Pulmonary artery endothelial cell (primary cell): Measurements from ENCODE around the gene GADD45GIP1. TPM values are rescaled to one million over a fixed set of nuclear protein-coding genes. Genes with fewer than 3 reads are reported as not detected.

Source experiments
- DNase-seq: peaks from one replicate; pipeline ENCODE4 v3.0.0-alpha.2; 2011; ENCODE audit warnings: low read depth, low spot score
- total RNA-seq: library from RNA; depleted of rRNA; stranded (reverse); fragments of >200 nt; gene quantifications from 2 replicates; pipeline ENCODE4 v1.2.3, GENCODE V29; 2014

The GADD45GIP1 gene
- total RNA-seq, 1 donor from 2014 or later: 33.3 TPM

DNA sequence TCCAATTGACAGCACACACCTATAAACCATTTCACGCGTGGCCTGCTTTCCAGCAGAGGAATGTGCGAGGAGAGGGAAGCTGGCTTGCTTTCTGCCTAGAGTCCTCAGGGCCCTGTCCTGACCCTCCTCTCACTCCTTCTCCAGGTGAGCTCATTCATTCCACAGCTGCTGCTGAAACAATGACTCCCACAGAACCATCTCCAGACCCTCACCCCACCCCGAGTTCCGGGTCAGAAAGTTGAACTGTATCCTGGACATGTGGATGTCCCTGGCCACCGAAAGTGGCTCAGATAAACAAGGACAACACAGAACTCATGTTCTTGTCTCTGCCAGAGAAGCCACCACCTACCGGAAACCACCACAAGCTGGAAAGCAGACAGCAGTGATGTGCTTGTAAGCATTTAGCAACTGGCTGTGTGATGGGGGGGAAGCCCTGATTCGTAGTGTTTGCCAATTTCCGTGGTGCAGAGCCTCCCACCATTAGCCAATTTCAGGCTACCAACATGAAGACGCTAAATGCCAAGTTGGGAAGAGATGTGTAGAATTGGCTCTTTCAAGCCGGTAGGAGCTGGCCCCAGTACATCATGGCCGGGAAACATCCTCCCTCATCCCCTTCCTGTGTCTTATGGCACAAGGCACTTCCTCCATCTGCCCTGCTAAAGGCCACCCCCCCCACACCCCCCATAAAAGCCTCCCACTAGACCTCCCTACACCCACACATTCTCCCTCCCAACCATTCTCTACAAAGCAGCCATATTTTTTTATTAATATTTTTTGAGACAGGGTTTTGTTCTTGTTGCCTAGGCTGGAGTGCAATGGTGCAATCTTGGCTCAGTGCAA is 43.0 kb downstream of the GADD45GIP1 start:
- no peak for DNase-seq

DNA sequence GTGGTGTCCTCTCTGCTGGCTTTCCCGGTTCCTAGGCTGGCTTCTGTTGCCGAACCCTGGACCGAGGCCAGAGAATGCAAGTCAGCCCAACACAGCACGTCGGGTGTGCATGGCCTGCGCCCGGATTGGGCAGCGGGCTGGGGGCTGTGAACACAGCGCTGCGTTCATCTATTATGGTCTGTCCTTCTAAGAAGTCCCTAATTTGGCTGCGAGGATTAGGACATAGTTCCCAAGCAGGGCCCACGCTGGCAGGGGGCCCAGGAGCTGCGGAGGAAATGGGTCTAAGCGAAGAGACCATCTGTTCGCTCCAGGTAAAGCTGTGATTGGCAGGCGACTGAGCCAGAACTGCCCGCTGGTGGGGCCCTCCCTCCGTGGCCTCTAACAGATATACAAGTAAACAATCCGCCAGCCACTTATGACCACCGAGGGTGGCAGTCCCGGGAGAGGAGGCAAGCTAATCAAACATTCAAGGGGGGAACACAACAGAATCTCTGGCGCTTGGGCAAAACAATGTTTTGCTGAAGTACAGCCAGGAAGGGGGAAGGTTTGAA is 43.9 kb downstream of the GADD45GIP1 start:
- no peak for DNase-seq

DNA sequence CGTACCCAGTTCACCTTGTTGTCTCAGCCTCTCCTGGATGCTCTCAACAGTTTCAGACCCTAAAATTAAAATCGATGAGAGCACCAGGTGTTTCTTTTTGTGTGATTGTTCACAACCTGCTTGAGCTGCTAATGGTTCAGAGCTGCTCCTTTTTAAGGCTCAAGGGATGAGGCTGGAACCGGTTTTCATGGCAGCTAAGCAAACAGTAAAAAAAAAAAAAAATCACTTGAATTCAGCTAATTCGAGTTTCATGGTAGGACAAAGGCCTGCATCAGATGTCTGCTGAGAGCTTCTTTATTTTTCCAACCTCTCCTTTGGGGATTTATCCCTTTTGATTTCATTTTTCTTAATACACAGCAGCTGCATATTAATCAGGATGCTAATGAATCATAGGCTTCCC is 44.5 kb downstream of the GADD45GIP1 start:
- DNase-seq: no peak

GRCh38 chr19:12907166-12907565 is 49.9 kb downstream of the GADD45GIP1 start:
- DNase-seq: no peak

Other genes starting within 250 kb of the GADD45GIP1 start
- 23.9 and 31.4 TPM in 2 replicates for gene TNPO2, start 233.3 kb downstream of the GADD45GIP1 start, total RNA-seq
- gene TRIR, start 222.5 kb downstream of the GADD45GIP1 start, total RNA-seq: 161 and 169 TPM in 2 replicates
- 113 and 115 TPM in 2 replicates for gene GET3, start 219.7 kb downstream of the GADD45GIP1 start, total RNA-seq
- not detected in 2 replicates for gene BEST2, start 205.4 kb downstream of the GADD45GIP1 start, total RNA-seq
- gene HOOK2, start 181.7 kb downstream of the GADD45GIP1 start, total RNA-seq: 11.4 and 11.5 TPM in 2 replicates
- 33.4 and 41.1 TPM in 2 replicates for gene JUNB, start 165.7 kb downstream of the GADD45GIP1 start, total RNA-seq
- 186 and 250 TPM in 2 replicates for gene PRDX2, start 155.4 kb downstream of the GADD45GIP1 start, total RNA-seq
- gene THSD8, start 155.2 kb downstream of the GADD45GIP1 start, total RNA-seq: 0.13 TPM in 1 of 2 replicates, not detected in the other
- 34.7 and 50.5 TPM in 2 replicates for gene RNASEH2A, start 150.6 kb downstream of the GADD45GIP1 start, total RNA-seq
- not detected in 2 replicates for gene RTBDN, start 122.6 kb downstream of the GADD45GIP1 start, total RNA-seq
- gene MAST1, start 118.7 kb downstream of the GADD45GIP1 start, total RNA-seq: 0.18 and 0.59 TPM in 2 replicates
- gene DNASE2, start 75.8 kb downstream of the GADD45GIP1 start, total RNA-seq: 18.4 and 24.6 TPM in 2 replicates
- gene KLF1, start 70.0 kb downstream of the GADD45GIP1 start, total RNA-seq: not detected in 2 replicates
- 25.3 and 29.8 TPM in 2 replicates for gene GCDH, start 66.1 kb downstream of the GADD45GIP1 start, total RNA-seq
- gene SYCE2, start 37.9 kb downstream of the GADD45GIP1 start, total RNA-seq: 0.11 and 0.20 TPM in 2 replicates
- 56.4 and 85.4 TPM in 2 replicates for gene FARSA, start 23.5 kb downstream of the GADD45GIP1 start, total RNA-seq
- gene CALR, start 18.6 kb downstream of the GADD45GIP1 start, total RNA-seq: 1,409 and 2,169 TPM in 2 replicates
- gene RAD23A, start 11.4 kb downstream of the GADD45GIP1 start, total RNA-seq: 81.2 and 84.6 TPM in 2 replicates
- gene DAND5, start 12.4 kb upstream of the GADD45GIP1 start, total RNA-seq: 0.07 TPM in 1 of 2 replicates, not detected in the other
- 23.3 and 23.8 TPM in 2 replicates for gene NFIX, start 38.3 kb upstream of the GADD45GIP1 start, total RNA-seq
- gene LYL1, start 145.6 kb upstream of the GADD45GIP1 start, total RNA-seq: 45.2 and 55.5 TPM in 2 replicates
- 39.2 and 47.7 TPM in 2 replicates for gene TRMT1, start 159.5 kb upstream of the GADD45GIP1 start, total RNA-seq
- 58.3 and 86.2 TPM in 2 replicates for gene NACC1, start 161.0 kb upstream of the GADD45GIP1 start, total RNA-seq
- gene STX10, start 193.2 kb upstream of the GADD45GIP1 start, total RNA-seq: 67.4 and 88.2 TPM in 2 replicates
- gene IER2, start 193.2 kb upstream of the GADD45GIP1 start, total RNA-seq: 24.4 and 27.4 TPM in 2 replicates